Peyer's patch (tissue), 4 donors: Measurements from ENCODE around the gene LDLRAD4.

ENCODE experiments used
- CTCF ChIP-seq, 6 experiments: fragments of 450-650 bp in 4 of 6; fragments of 200-600 bp in 2 of 6; sonication (generic) in 1 of 6; IDR thresholded peaks; one replicate each; pipeline ENCODE4 v1.5.1; 2017 to 2019; ENCODE audit warnings: antibody characterized with exemption in 6 of 6, mild to moderate bottlenecking in 3 of 6, moderate library complexity in 1 of 6
- POLR2A ChIP-seq, 2 donors: fragments of 450-650 bp; IDR thresholded peaks; one replicate each; pipeline ENCODE4 v1.5.1; 2017; ENCODE audit warnings: antibody characterized with exemption in 2 of 2, mild to moderate bottlenecking in 2 of 2, moderate library complexity in 2 of 2

- TF ChIP-seq CTCF (IDR thresholded peaks at IDR 0.05), result no peak
- no peak for TF ChIP-seq POLR2A (IDR thresholded peaks at IDR 0.05)
Measured at GRCh38 chr18:13463526-13464210, 245.1 kb downstream of the LDLRAD4 start.
